ENCODE measurements around the gene LRRC1.

Gene LRRC1

GRCh38 chr6:53917464-53917842, 122.6 kb downstream of the LRRC1 start:
- H3K79me2 ChIP-seq (ENCODE audit: insufficient read depth, low read length): no peaks in the 10 kb centered on the region
- H3K4me1 ChIP-seq (ENCODE audit: insufficient read depth, low read length): no peaks in the 10 kb centered on the region
- no peak overlapping the region for H3K27ac ChIP-seq (ENCODE audit: low read length)
- TF ChIP-seq CTCF (IDR thresholded peaks at IDR 0.05; ENCODE audit: borderline replicate concordance, extremely low read depth, low read length, poor library complexity, severe bottlenecking) (no peak), EZH2 (IDR thresholded peaks at IDR 0.05; ENCODE audit: borderline replicate concordance, low read depth, low read length, severe bottlenecking) (no peak)
- peaks cover 72% of the 10 kb centered on the region for H3K36me3 ChIP-seq (ENCODE audit: insufficient read depth, low read length)
- H2AFZ ChIP-seq (ENCODE audit: low read depth, low read length): no peak overlapping the region
- H3K4me3 ChIP-seq (ENCODE audit: low read depth in 1 of 2, low read length in 2 of 2): no peak overlapping the region
- no peaks in the 10 kb centered on the region for H3K27me3 ChIP-seq (ENCODE audit: insufficient read depth, low read length, poor library complexity)
- no peak for DNase-seq
- no peaks in the 10 kb centered on the region for H4K20me1 ChIP-seq (ENCODE audit: insufficient read depth, low read length)
- H3K9ac ChIP-seq (ENCODE audit: low read depth, low read length): no peak overlapping the region
- ATAC-seq (ENCODE audit: insufficient read depth, low read depth): no peak
- no peak overlapping the region for H3K4me2 ChIP-seq (ENCODE audit: insufficient read depth, low read length)
- no peaks in the 10 kb centered on the region for H3K9me3 ChIP-seq (ENCODE audit: insufficient read depth, low read length, severe bottlenecking)

DNA sequence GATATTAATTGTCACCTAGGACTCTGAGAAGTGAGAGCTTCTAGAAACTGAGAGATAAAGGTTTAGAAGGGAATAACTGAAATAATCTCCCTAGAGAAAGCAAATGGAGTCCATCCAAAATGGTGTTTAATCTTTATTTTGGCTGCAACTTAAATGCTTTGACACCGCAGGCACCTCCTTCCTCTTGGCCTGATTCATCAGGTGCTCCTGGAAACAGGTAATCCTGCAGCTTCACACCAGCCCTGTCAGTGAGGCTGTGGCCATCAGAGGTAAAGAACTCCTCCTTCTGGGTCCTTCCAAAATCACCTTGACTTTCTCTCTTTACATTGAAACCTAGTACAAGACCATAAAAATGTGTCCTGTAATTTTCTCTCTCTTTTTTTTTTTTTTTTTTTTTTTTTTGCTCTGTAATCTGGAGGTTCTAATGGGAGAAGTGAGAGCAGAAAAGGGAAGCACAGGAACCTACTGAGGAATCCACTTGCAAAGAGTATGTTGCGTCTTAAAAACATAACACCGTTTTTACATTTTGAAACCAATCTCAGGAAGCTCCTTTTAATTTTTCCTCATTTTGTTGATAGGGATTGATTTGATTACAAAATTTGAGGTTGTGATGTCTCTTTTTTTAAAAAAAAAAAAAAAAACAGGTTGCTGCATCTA, 124.2 kb downstream of the LRRC1 start:
- DNase-seq (no peak), ATAC-seq (ENCODE audit: insufficient read depth, low read depth) (no peak)
- Histone ChIP-seq H3K9me3 (ENCODE audit: insufficient read depth, low read length, severe bottlenecking) (no peaks in the 10 kb centered on the region), H4K20me1 (ENCODE audit: insufficient read depth, low read length) (no peaks in the 10 kb centered on the region), H2AFZ (ENCODE audit: low read depth, low read length) (no peak overlapping the region), H3K36me3 (ENCODE audit: insufficient read depth, low read length) (peaks cover 66% of the 10 kb centered on the region), H3K4me1 (ENCODE audit: insufficient read depth, low read length) (no peaks in the 10 kb centered on the region), H3K27ac (ENCODE audit: low read length) (no peak overlapping the region), H3K79me2 (ENCODE audit: insufficient read depth, low read length) (no peaks in the 10 kb centered on the region), H3K27me3 (ENCODE audit: insufficient read depth, low read length, poor library complexity) (no peaks in the 10 kb centered on the region), H3K4me2 (ENCODE audit: insufficient read depth, low read length) (no peak overlapping the region), H3K9ac (ENCODE audit: low read depth, low read length) (no peak overlapping the region), H3K4me3 (ENCODE audit: low read depth in 1 of 2, low read length in 2 of 2) (no peak overlapping the region)
- TF ChIP-seq EZH2 (IDR thresholded peaks at IDR 0.05; ENCODE audit: borderline replicate concordance, low read depth, low read length, severe bottlenecking) (no peak), CTCF (IDR thresholded peaks at IDR 0.05; ENCODE audit: borderline replicate concordance, extremely low read depth, low read length, poor library complexity, severe bottlenecking) (no peak)

- no peaks in the 10 kb centered on the region for H4K20me1 ChIP-seq (ENCODE audit: insufficient read depth, low read length)
- H3K4me2 ChIP-seq (ENCODE audit: insufficient read depth, low read length): no peak overlapping the region
- ATAC-seq (ENCODE audit: insufficient read depth, low read depth): no peak
- no peak overlapping the region for H3K27ac ChIP-seq (ENCODE audit: low read length)
- no peaks in the 10 kb centered on the region for H3K27me3 ChIP-seq (ENCODE audit: insufficient read depth, low read length, poor library complexity)
- no peak for DNase-seq
- no peaks in the 10 kb centered on the region for H3K9me3 ChIP-seq (ENCODE audit: insufficient read depth, low read length, severe bottlenecking)
- no peak overlapping the region for H3K4me3 ChIP-seq (ENCODE audit: low read depth in 1 of 2, low read length in 2 of 2)
- peaks cover 57% of the 10 kb centered on the region for H3K36me3 ChIP-seq (ENCODE audit: insufficient read depth, low read length)
- no peaks in the 10 kb centered on the region for H3K79me2 ChIP-seq (ENCODE audit: insufficient read depth, low read length)
- no peak overlapping the region for H2AFZ ChIP-seq (ENCODE audit: low read depth, low read length)
- TF ChIP-seq CTCF (IDR thresholded peaks at IDR 0.05; ENCODE audit: borderline replicate concordance, extremely low read depth, low read length, poor library complexity, severe bottlenecking) (no peak), EZH2 (IDR thresholded peaks at IDR 0.05; ENCODE audit: borderline replicate concordance, low read depth, low read length, severe bottlenecking) (no peak)
- H3K4me1 ChIP-seq (ENCODE audit: insufficient read depth, low read length): no peaks in the 10 kb centered on the region
- no peak overlapping the region for H3K9ac ChIP-seq (ENCODE audit: low read depth, low read length)
Measured at GRCh38 chr6:53919881-53920360, 125.1 kb downstream of the LRRC1 start.

Data from DND-41 (cell line).